ENCODE measurements around the gene KCNJ16. TPM values are rescaled to one million over a fixed set of nuclear protein-coding genes. Genes with fewer than 3 reads are reported as not detected.

Gene KCNJ16
- total and polyA plus RNA-seq, 2 donors (not counting 1 experiment from before 2014, with no cell fraction given) = not detected

DNA sequence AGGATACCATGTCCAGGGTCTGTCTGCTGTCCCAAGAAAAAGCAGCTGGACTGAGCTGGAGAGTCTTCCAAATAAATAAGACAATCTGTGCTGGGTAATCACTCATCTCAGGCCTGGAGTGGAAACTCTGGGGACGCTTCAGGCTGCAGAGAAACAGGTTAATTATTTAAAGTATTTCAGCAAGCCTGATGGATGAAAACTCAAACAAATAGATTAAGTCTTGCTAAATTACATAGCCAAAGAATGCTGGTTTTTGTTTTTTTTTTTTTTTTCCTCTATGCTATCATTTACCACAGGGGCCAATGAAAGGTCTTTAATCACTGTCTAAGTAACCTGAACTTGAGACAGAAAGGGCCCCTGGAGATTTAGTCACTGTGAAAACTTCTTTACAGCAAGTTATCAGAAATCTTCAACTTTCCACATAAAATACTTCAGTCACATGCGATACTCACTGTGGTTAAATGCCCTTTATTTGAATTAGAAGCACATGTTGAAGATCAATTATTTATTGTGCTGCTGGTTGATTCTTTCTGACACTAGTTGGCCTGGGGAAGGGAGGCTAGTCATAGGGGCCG, 63.4 kb downstream of the KCNJ16 start:
- H3K4me2 ChIP-seq (ENCODE audit: extremely low read depth, insufficient read depth, low read length) = no peak overlapping the region

DNA sequence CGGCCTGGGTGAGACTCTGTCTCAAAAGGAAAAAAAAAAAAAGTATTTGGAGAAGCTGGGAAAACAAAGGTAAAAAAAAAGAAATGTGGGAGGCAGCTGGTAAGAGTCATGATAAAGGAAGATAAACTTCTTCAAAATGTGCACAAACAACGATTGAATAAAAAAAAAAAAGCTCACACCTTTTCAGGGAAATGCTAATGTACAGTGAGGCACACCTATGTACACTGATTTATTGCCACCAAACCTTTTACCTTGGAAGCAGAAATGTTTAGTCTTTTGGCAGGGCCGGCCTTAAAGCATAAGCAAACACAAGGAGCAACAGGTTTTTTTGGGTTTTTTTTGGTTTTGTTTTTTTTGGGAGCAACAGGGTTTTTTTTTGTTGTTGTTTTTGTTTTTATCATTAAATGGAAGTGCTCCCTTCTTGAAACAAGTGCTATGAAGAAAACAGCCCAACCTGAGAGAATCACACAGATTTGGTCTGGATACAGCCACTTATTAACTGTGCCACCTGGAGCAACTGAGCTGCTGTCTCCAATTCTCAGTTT, 64.5 kb downstream of the KCNJ16 start:
- H3K4me3 ChIP-seq (replicated peaks in 1 of 4; ENCODE audit: control extremely low read depth in 1 of 4, insufficient read depth in 1 of 4, low read depth in 3 of 4, low read length in 4 of 4) = no peak overlapping the region
- no peak for DNase-seq (ENCODE audit: low read depth in 2 of 2)
- H3K27ac ChIP-seq (ENCODE audit: insufficient read depth, low read length) = no peak overlapping the region
- no peak overlapping the region for H2AFZ ChIP-seq (ENCODE audit: low read length)
- no peak overlapping the region for H3K4me2 ChIP-seq (ENCODE audit: extremely low read depth, insufficient read depth, low read length)
- H3K4me1 ChIP-seq (ENCODE audit: control insufficient read depth, extremely low read depth, insufficient read depth, low read length) = peaks cover 11% of the 10 kb centered on the region
- no peaks in the 10 kb centered on the region for H3K79me2 ChIP-seq (ENCODE audit: control insufficient read depth, insufficient read depth, low read length)
- H3K27me3 ChIP-seq (ENCODE audit: control insufficient read depth, insufficient read depth, low read length) = no peaks in the 10 kb centered on the region
- H4K20me1 ChIP-seq (ENCODE audit: control insufficient read depth, extremely low read depth, insufficient read depth, low read length) = no peaks in the 10 kb centered on the region
- no peaks in the 10 kb centered on the region for H3K9me3 ChIP-seq (ENCODE audit: control insufficient read depth, insufficient read depth, low read depth, low read length)
- no peaks in the 10 kb centered on the region for H3K36me3 ChIP-seq (ENCODE audit: control insufficient read depth, insufficient read depth, low read length)
- no peak overlapping the region for H3K9ac ChIP-seq (ENCODE audit: insufficient read depth, low read length)
- TF ChIP-seq EZH2 (IDR thresholded peaks at IDR 0.05; ENCODE audit: low read length, missing control alignments) = no peak

More for the DNA sequence above, 63.4 kb downstream of the KCNJ16 start:
- Histone ChIP-seq H3K36me3 (ENCODE audit: control insufficient read depth, insufficient read depth, low read length) (no peaks in the 10 kb centered on the region), H3K9me3 (ENCODE audit: control insufficient read depth, insufficient read depth, low read depth, low read length) (no peaks in the 10 kb centered on the region), H3K9ac (ENCODE audit: insufficient read depth, low read length) (peak overlapping the region; percentile 10), H2AFZ (ENCODE audit: low read length) (no peak overlapping the region), H4K20me1 (ENCODE audit: control insufficient read depth, extremely low read depth, insufficient read depth, low read length) (no peaks in the 10 kb centered on the region), H3K4me3 (replicated peaks in 1 of 4; ENCODE audit: control extremely low read depth in 1 of 4, insufficient read depth in 1 of 4, low read depth in 3 of 4, low read length in 4 of 4) (peak overlapping the region in 2 of 4 experiments; percentile 47 to 72), H3K27me3 (ENCODE audit: control insufficient read depth, insufficient read depth, low read length) (no peaks in the 10 kb centered on the region), H3K27ac (ENCODE audit: insufficient read depth, low read length) (peak overlapping the region; percentile 87), H3K4me1 (ENCODE audit: control insufficient read depth, extremely low read depth, insufficient read depth, low read length) (peaks cover 11% of the 10 kb centered on the region), H3K79me2 (ENCODE audit: control insufficient read depth, insufficient read depth, low read length) (no peaks in the 10 kb centered on the region)
- TF ChIP-seq, protein P1, sequence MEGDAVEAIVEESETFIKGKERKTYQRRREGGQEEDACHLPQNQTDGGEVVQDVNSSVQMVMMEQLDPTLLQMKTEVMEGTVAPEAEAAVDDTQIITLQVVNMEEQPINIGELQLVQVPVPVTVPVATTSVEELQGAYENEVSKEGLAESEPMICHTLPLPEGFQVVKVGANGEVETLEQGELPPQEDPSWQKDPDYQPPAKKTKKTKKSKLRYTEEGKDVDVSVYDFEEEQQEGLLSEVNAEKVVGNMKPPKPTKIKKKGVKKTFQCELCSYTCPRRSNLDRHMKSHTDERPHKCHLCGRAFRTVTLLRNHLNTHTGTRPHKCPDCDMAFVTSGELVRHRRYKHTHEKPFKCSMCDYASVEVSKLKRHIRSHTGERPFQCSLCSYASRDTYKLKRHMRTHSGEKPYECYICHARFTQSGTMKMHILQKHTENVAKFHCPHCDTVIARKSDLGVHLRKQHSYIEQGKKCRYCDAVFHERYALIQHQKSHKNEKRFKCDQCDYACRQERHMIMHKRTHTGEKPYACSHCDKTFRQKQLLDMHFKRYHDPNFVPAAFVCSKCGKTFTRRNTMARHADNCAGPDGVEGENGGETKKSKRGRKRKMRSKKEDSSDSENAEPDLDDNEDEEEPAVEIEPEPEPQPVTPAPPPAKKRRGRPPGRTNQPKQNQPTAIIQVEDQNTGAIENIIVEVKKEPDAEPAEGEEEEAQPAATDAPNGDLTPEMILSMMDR (conservative IDR thresholded peaks at IDR 0.05 in 1 of 2, IDR thresholded peaks at IDR 0.05 in 1 of 2; ENCODE audit: low read depth in 1 of 2, low read length in 2 of 2) = no peak
- no peak for TF ChIP-seq EZH2 (IDR thresholded peaks at IDR 0.05; ENCODE audit: low read length, missing control alignments)
- peak in 1 of 2 donors; percentile 88 for DNase-seq (ENCODE audit: low read depth in 2 of 2)

DNA sequence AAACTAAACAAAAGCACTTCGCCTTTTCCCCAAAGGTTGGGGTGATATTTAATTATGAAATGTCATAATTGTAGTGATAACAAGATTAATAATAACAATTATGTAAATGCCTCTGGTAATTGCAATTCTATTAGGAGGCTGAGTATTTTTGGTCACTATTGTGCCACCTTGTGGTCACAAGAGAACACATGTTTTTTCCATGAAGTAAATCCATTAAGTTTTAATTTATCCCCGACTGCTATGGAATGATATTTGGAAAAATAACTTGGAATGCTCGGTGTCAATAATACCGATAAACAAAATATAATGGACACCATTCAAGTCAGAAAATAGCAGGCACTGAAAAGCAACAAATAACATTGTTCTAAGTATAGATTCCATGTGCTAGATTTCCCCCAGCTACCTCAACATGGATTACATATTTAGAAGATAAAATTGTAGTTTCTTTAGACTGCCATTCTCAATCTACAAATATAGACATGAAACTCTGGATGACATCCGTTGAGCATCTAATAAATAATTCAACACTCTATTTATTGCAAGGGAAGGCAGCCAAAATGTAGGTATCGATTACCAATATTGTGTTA, 69.3 kb downstream of the KCNJ16 start:
- Histone ChIP-seq H3K79me2 (ENCODE audit: control insufficient read depth, insufficient read depth, low read length) (no peaks in the 10 kb centered on the region), H3K9ac (ENCODE audit: insufficient read depth, low read length) (no peak overlapping the region), H3K9me3 (ENCODE audit: control insufficient read depth, insufficient read depth, low read depth, low read length) (no peaks in the 10 kb centered on the region), H3K4me2 (ENCODE audit: extremely low read depth, insufficient read depth, low read length) (no peak overlapping the region), H4K20me1 (ENCODE audit: control insufficient read depth, extremely low read depth, insufficient read depth, low read length) (no peaks in the 10 kb centered on the region), H3K4me3 (replicated peaks in 1 of 4; ENCODE audit: control extremely low read depth in 1 of 4, insufficient read depth in 1 of 4, low read depth in 3 of 4, low read length in 4 of 4) (no peak overlapping the region), H3K27me3 (ENCODE audit: control insufficient read depth, insufficient read depth, low read length) (no peaks in the 10 kb centered on the region), H2AFZ (ENCODE audit: low read length) (no peak overlapping the region), H3K27ac (ENCODE audit: insufficient read depth, low read length) (no peak overlapping the region), H3K4me1 (ENCODE audit: control insufficient read depth, extremely low read depth, insufficient read depth, low read length) (no peaks in the 10 kb centered on the region), H3K36me3 (ENCODE audit: control insufficient read depth, insufficient read depth, low read length) (no peaks in the 10 kb centered on the region)
- TF ChIP-seq EZH2 (IDR thresholded peaks at IDR 0.05; ENCODE audit: low read length, missing control alignments) = no peak
- TF ChIP-seq, protein P1 (conservative IDR thresholded peaks at IDR 0.05 in 1 of 2, IDR thresholded peaks at IDR 0.05 in 1 of 2; ENCODE audit: low read depth in 1 of 2, low read length in 2 of 2) = peak in 1 of 2 donors; percentile 55
- DNase-seq (ENCODE audit: low read depth in 2 of 2) = peak; percentile 43 to 73
